GM12865 (cell line): Measurements from ENCODE around the gene IKBIP.

ENCODE experiments used
- DNase-seq: peaks from one replicate; pipeline ENCODE4 v3.0.0; 2010; ENCODE audit warnings: low read depth
- H3K4me3 ChIP-seq: 2 replicates; pipeline ENCODE4 v1.5.1; 2011; ENCODE audit warnings: mild to moderate bottlenecking, low read depth, low read length, control low read depth
- TF ChIP-seq, protein P1 (sequence below): IDR thresholded peaks from 2 replicates; pipeline ENCODE4 v1.5.1; 2011; ENCODE audit warnings: low read length, control low read depth, low read depth, inconsistent platforms; ENCODE audit not compliant: insufficient read depth; ENCODE audit errors: missing control alignments

The IKBIP gene

DNA sequence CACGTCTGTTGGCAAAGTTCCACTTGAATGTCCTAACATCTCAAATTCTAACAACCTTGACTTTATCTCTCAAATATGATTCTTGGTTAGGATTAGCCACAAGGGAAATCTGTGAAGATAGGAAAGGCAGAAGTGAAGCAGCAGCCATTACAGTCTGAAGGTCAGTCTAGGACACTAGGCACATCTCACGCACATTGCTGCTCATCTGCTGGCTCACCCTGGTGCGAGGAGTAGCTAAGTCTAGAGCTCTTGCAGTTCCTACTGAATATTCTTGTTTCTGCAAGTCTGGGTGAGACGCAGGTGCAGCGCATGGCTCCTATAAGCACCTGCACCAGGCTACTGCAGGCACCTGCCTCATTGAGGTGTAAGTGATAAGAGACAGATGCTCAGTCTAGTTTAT lies 57.5 kb downstream of the IKBIP start:
- no peak overlapping the region for H3K4me3 ChIP-seq
- TF ChIP-seq, protein P1, sequence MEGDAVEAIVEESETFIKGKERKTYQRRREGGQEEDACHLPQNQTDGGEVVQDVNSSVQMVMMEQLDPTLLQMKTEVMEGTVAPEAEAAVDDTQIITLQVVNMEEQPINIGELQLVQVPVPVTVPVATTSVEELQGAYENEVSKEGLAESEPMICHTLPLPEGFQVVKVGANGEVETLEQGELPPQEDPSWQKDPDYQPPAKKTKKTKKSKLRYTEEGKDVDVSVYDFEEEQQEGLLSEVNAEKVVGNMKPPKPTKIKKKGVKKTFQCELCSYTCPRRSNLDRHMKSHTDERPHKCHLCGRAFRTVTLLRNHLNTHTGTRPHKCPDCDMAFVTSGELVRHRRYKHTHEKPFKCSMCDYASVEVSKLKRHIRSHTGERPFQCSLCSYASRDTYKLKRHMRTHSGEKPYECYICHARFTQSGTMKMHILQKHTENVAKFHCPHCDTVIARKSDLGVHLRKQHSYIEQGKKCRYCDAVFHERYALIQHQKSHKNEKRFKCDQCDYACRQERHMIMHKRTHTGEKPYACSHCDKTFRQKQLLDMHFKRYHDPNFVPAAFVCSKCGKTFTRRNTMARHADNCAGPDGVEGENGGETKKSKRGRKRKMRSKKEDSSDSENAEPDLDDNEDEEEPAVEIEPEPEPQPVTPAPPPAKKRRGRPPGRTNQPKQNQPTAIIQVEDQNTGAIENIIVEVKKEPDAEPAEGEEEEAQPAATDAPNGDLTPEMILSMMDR = no peak
- no peak for DNase-seq

DNA sequence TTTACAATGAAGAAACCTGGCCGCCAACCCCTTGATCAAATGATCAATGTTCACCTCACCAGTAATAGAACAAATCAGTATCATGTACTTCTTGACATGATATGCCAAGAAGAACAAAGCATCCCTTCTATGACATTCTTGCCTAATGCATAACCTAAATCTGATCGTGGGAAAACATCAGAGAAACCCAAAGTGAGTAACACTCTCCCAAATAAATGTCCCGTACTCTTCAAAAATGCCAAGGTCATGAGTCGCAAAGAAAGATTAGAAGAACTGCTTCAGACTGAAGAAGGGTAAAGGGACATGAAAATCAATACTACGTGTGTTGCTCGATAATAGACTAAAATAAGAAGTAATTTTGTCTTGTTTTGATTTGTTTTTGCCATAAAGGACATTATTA lies 62.5 kb downstream of the IKBIP start:
- TF ChIP-seq, protein P1 = no peak
- DNase-seq = no peak

DNA sequence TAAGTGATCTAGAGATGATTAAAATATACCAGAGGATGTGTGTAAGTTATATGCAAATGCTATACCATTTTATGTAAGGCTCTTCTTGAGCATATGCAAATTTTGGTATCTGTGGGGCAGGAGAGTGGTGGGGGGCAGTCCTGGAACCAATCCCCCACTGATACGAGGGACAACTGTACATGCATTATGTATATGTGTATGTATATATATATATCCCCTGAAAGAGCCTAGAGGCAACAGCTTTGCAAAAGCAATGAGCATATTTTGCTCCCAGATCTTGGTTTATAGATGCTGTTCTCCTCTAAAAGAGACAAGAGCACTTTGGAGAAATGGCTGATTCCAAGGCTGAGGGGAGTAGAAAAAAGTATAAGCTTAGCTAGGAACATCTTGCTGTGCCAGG lies 63.5 kb downstream of the IKBIP start:
- no peak for DNase-seq
- TF ChIP-seq, protein P1 = no peak
- H3K4me3 ChIP-seq = no peak overlapping the region

More for the DNA sequence above, 62.5 kb downstream of the IKBIP start:
- no peak overlapping the region for H3K4me3 ChIP-seq

DNA sequence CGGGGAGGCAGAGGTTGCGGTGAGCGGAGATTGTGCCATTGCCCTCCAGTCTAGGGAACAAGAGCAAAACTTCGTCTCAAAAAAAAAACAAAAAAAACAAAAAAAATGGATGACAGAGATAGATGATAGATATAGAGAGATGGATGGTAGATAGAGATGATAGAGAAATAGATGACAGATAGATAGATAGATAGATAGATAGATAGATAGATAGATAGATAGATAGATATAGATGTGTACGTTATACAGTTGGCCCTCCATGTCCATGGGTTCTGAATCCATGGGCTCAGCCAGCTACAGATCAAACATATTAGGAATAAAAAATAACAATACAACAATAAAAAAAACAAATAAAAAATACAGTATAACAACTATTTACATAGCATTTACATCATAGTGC lies 63.9 kb downstream of the IKBIP start:
- DNase-seq = no peak
- no peak overlapping the region for H3K4me3 ChIP-seq
- TF ChIP-seq, protein P1 = no peak

DNA sequence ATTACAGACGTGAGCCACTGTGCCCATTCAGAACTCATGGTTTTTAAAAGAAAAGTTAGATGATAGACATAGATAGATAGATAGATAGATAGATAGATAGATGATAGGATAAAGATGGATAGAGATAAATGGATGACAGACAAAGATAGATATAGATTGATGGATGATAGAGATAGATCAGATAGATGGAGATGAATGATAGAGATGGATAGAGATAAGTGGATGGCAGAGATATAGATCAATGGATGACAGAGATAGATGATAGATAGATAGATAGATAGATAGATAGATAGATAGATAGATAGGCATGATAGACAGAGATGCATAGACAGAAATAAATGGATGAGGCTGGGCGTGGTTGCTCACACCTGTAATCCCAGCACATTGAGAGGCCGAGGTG lies 64.8 kb downstream of the IKBIP start:
- TF ChIP-seq, protein P1 = no peak
- DNase-seq = no peak
- no peak overlapping the region for H3K4me3 ChIP-seq

DNA sequence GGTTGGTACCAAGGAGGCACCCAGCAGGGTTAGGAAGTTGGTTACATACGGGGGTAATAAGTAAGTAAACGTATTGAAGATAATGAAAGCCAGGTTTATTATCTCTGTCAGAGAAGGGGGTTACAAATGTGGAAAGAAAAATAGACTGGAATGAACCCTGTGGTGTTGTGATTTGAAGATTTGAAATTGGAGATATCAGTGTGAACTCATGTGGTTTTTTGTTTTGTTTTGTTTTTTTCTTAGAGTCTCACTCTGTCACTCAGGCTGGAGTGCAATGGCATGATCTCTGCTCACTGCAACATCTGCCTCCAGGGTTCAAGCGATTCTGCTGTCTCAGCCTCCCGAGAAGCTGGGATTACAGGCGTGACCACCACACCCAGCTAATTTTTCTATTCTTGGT lies 65.2 kb downstream of the IKBIP start:
- DNase-seq = no peak
- no peak overlapping the region for H3K4me3 ChIP-seq
- TF ChIP-seq, protein P1 = no peak

DNA sequence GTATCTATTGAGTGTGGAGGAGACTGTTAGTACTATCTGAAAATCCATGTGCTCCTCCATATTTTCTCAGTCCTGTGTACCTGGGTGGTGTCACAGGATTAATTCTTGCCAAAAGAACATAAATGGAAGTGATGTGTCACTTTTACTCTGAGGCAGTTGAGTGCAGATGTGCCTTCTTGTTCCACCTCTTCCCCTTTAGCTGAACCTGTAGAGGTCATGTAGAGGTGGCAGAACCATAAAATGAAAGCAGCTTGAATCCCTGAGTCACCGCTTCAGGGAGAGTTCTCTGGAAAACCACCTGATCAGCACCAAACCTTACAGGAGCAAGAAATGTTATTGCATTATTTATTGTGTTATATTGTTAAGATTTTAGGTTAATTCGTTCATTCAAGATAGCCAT lies 65.8 kb downstream of the IKBIP start:
- no peak for DNase-seq
- TF ChIP-seq, protein P1 = no peak
- no peak overlapping the region for H3K4me3 ChIP-seq
